Thyroid gland (tissue), 4 donors: Measurements from ENCODE around the gene COL25A1. TPM values are rescaled to one million over a fixed set of nuclear protein-coding genes. Genes with fewer than 3 reads are reported as not detected.

Source experiments
- DNase-seq, 2 donors: peaks; one replicate each; pipeline ENCODE4 v3.0.0-alpha.2; 2019
- H3K27ac ChIP-seq, 3 donors: fragments of 200-600 bp; sonication (generic); 1 replicate in 2 of 3; 2 replicates in 1 of 3; pipeline ENCODE4 v1.5.1; 2016 to 2019; ENCODE audit warnings: mild to moderate bottlenecking in 1 of 3, moderate library complexity in 1 of 3
- H3K27me3 ChIP-seq: fragments of 200-600 bp; sonication (generic); one replicate; pipeline ENCODE4 v1.5.1; 2019
- H3K36me3 ChIP-seq, 2 donors: fragments of 200-600 bp; sonication (generic); one replicate each; pipeline ENCODE4 v1.5.1; 2016 to 2019
- H3K4me1 ChIP-seq, 2 donors: fragments of 200-600 bp; sonication (generic); one replicate each; pipeline ENCODE4 v1.5.1; 2017 to 2019
- H3K4me3 ChIP-seq, 3 donors: fragments of 200-600 bp; sonication (generic); replicated peaks in 1 of 3; 1 replicate in 2 of 3; 2 replicates in 1 of 3; pipeline ENCODE4 v1.5.1; 2016; ENCODE audit warnings: mild to moderate bottlenecking in 1 of 3
- H3K9me3 ChIP-seq: fragments of 200-600 bp; sonication (generic); one replicate; pipeline ENCODE4 v1.5.1; 2017
- CTCF ChIP-seq, 6 experiments: fragments of 200-600 bp in 3 of 6; fragments of 450-650 bp in 3 of 6; sonication (generic) in 3 of 6; IDR thresholded peaks; one replicate each; pipeline ENCODE4 v1.5.1; 2016 to 2019; ENCODE audit warnings: antibody characterized with exemption in 6 of 6, mild to moderate bottlenecking in 2 of 6, inconsistent platforms in 1 of 6, moderate library complexity in 1 of 6
- POLR2A ChIP-seq, 2 donors: fragments of 450-650 bp; IDR thresholded peaks; one replicate each; pipeline ENCODE4 v1.6.1; 2017; ENCODE audit warnings: antibody characterized with exemption in 2 of 2, mild to moderate bottlenecking in 2 of 2, moderate library complexity in 1 of 2
- WGBS, 2 donors: methylation state at CpG; one replicate each; pipeline ENCODE4 v1.1.5; 2017; 5-methylcytosine and 5-hydroxymethylcytosine counted together
- intact Hi-C: fragments of 100-400 bp; cut with DNase I; formaldehyde crosslinking; loops from one replicate; pipeline ENCODE4 v1.15.1; 2023
- total RNA-seq, 4 donors: library from RNA; depleted of rRNA; stranded (reverse); fragments of >200 nt; gene quantifications; one replicate each; pipeline ENCODE4 v1.2.3, GENCODE V29; 2016

The COL25A1 gene
- total RNA-seq, 4 donors from 2014 or later = 5.5 to 21.0 (median 7.1) TPM

DNA sequence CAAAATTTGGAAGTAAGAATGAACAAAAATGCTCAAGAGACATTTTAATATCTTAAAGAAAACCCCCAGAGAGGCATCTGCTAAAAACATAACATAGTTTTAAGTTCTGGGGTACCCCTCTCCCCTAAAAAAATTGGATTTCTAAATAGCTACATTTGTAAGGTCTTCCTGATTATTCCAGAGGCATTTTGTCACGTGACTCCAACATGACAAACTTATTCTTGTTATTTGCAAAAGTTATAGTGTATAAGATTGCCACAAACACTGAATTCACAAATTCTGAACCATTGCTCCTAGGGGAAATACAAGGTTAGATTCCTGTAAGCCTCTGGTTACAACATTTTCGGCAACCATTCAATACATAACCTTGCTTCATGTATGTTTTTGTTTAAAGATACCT, 73.4 kb downstream of the COL25A1 start:
- DNase-seq = no peak
- no peaks in the 10 kb centered on the region for H3K9me3 ChIP-seq
- H3K36me3 ChIP-seq = no peaks in the 10 kb centered on the region
- no peak overlapping the region for H3K4me3 ChIP-seq
- no peak for TF ChIP-seq POLR2A (IDR thresholded peaks at IDR 0.05)
- TF ChIP-seq CTCF (IDR thresholded peaks at IDR 0.05) = no peak
- intact Hi-C loops = no loop called here
- no peaks in the 10 kb centered on the region for H3K4me1 ChIP-seq
- H3K27ac ChIP-seq = no peak overlapping the region
- 88 to 91% methylated on average over 2 of the region's 2 CpGs for WGBS, 2 donors
- no peaks in the 10 kb centered on the region for H3K27me3 ChIP-seq

- Histone ChIP-seq H3K27ac (no peak overlapping the region), H3K9me3 (no peaks in the 10 kb centered on the region), H3K4me3 (no peak overlapping the region), H3K27me3 (no peaks in the 10 kb centered on the region), H3K36me3 (no peaks in the 10 kb centered on the region), H3K4me1 (no peaks in the 10 kb centered on the region)
- TF ChIP-seq CTCF (IDR thresholded peaks at IDR 0.05) (no peak), POLR2A (IDR thresholded peaks at IDR 0.05) (no peak)
- intact Hi-C loops = no loop called here
- no peak for DNase-seq
- WGBS, 2 donors = 71 to 91% methylated on average over 1 of the region's 1 CpG
Measured at GRCh38 chr4:109218288-109218687, 84.2 kb downstream of the COL25A1 start.

DNA sequence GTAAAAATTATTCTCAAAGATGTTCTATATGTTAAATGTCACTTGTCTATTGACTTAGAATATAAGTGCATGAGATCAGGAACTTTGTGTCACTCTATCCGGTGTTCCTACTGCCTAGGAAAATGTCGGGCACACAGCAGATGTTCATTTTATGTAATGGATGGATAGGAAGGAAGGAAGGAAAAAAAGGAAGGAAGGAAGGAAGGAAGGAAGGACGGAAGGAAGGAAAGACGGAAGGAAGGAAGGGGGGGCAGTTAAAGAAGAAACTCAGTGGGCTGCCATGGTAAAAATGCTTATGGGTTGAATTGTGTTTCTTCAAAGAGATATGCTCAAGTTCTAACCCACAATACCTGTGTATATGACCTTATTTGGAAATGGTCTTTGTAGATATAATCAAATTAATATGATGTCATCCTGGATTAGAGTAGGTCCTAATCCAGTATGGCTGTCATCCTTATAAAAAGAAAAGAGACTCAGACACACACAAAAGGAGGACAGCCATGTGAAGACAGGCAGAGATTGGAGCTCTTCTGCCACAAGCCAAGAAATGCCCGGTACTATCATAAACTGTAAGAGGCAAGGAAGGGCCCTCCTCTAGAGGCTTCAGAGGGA, 86.3 kb downstream of the COL25A1 start:
- DNase-seq = no peak

DNA sequence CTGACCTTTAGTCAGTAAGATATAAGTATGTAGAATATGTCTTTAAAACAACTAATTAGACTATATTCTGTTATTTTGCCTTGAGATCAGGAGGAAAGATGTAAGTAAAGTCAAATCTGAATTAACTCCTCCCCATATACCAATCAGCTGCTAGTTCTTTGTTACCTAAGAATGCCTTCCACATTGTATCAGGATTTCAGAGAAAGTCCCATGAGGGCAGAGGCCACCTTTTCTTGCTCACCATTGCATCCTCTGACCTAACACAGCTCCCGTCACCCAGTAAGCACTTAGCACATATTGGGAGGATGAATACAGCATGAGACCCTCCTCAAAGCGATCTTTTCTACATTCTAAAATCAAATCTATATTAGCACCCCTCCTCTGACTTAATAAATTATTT, 87.0 kb downstream of the COL25A1 start:
- no peaks in the 10 kb centered on the region for H3K4me1 ChIP-seq
- H3K27me3 ChIP-seq = no peaks in the 10 kb centered on the region
- WGBS, 2 donors = 90 to 97% methylated on average over 2 of the region's 2 CpGs
- intact Hi-C loops = no loop called here
- no peaks in the 10 kb centered on the region for H3K9me3 ChIP-seq
- H3K36me3 ChIP-seq = no peaks in the 10 kb centered on the region
- no peak for TF ChIP-seq CTCF (IDR thresholded peaks at IDR 0.05)
- no peak for TF ChIP-seq POLR2A (IDR thresholded peaks at IDR 0.05)
- H3K27ac ChIP-seq = no peak overlapping the region
- no peak overlapping the region for H3K4me3 ChIP-seq
- no peak for DNase-seq

More for the DNA sequence above, 86.3 kb downstream of the COL25A1 start:
- H3K4me3 ChIP-seq = no peak overlapping the region
- TF ChIP-seq CTCF (IDR thresholded peaks at IDR 0.05) (no peak), POLR2A (IDR thresholded peaks at IDR 0.05) (no peak)
- no peaks in the 10 kb centered on the region for H3K4me1 ChIP-seq
- H3K36me3 ChIP-seq = no peaks in the 10 kb centered on the region
- H3K27ac ChIP-seq = no peak overlapping the region
- no peaks in the 10 kb centered on the region for H3K9me3 ChIP-seq
- no peaks in the 10 kb centered on the region for H3K27me3 ChIP-seq
- intact Hi-C loops = no loop called here
- WGBS, 2 donors = 92% methylated on average over 5 of the region's 5 CpGs

- no peaks in the 10 kb centered on the region for H3K36me3 ChIP-seq
- no peak for DNase-seq
- no peaks in the 10 kb centered on the region for H3K9me3 ChIP-seq
- H3K27ac ChIP-seq = no peak overlapping the region
- 67 to 70% methylated on average over 4 of the region's 4 CpGs for WGBS, 2 donors
- no peaks in the 10 kb centered on the region for H3K4me1 ChIP-seq
- no peaks in the 10 kb centered on the region for H3K27me3 ChIP-seq
- intact Hi-C loops = no loop called here
- H3K4me3 ChIP-seq = no peak overlapping the region
- TF ChIP-seq POLR2A (IDR thresholded peaks at IDR 0.05) (no peak), CTCF (IDR thresholded peaks at IDR 0.05) (no peak)
Measured at GRCh38 chr4:109214622-109215301, 87.7 kb downstream of the COL25A1 start.
